ENCODE results near the gene NAIF1. TPM values are rescaled to one million over a fixed set of nuclear protein-coding genes. Genes with fewer than 3 reads are reported as not detected.
"Not testable (repeated sequence)": the region's sequence is repeated elsewhere in the genome, so short reads cannot be mapped to it uniquely, and the experiment has no call there.

The NAIF1 gene
- 10 to 100 TPM; 12.0 to 14.1 TPM for total RNA-seq

GRCh38 chr9:128066713-128067644 is at the start of gene NAIF1:
Gene NAIF1 (minus strand): TSS chr9:128067320. CDS start chr9:128067101, 219 bp downstream.
- CTCF ChIA-PET: interaction anchor here (1.0 to 4.2 kb wide), 8 partner anchors 18 to 124 kb away, joined by 3 to 28 read pairs (median 4); no protein-coding TSS in a partner anchor
- POLR2A ChIA-PET: interaction anchor here (0.6 to 3.7 kb wide), 30 partner anchors 9 to 511 kb away, joined by 3 to 31 read pairs (median 4); partner anchors contain the start of gene CDK9
- Mint-ChIP-seq H3K9me3 (no peaks in the 10 kb centered on the region), H3K27ac (peak within 1 kb of the TSS; percentile 74), H3K36me3 (ENCODE audit: low read depth) (peaks cover 32% of the 10 kb centered on the region), H3K27me3 (no peaks in the 10 kb centered on the region), H3K4me3 (peak within 1 kb of the TSS; percentile 97), H3K4me1 (peaks cover 55% of the 10 kb centered on the region)
- DNase-seq: peak; percentile 98

- Mint-ChIP-seq H3K27ac (no peak overlapping the region), H3K27me3 (no peaks in the 10 kb centered on the region), H3K36me3 (ENCODE audit: low read depth) (peaks cover 4% of the 10 kb centered on the region), H3K4me3 (no peak overlapping the region), H3K9me3 (no peaks in the 10 kb centered on the region), H3K4me1 (peaks cover 6% of the 10 kb centered on the region)
- ChIA-PET POLR2A (interaction anchor here (0.9 to 1.2 kb wide), 3 partner anchors 12 to 173 kb away, joined by 3 to 4 read pairs (median 4); no protein-coding TSS in a partner anchor), CTCF (interaction anchor here (0.9 to 2.8 kb wide), 8 partner anchors 9 to 174 kb away, joined by 3 to 22 read pairs (median 4); no protein-coding TSS in a partner anchor)
- DNase-seq: no peak
Observed at GRCh38 chr9:128116104-128117083, 49.3 kb upstream of the NAIF1 start.

GRCh38 chr9:128115187-128116103 is 48.3 kb upstream of the NAIF1 start:
- Mint-ChIP-seq H3K27me3 (no peaks in the 10 kb centered on the region), H3K4me3 (no peak overlapping the region), H3K4me1 (peaks cover 6% of the 10 kb centered on the region), H3K36me3 (ENCODE audit: low read depth) (peaks cover 4% of the 10 kb centered on the region), H3K27ac (no peak overlapping the region), H3K9me3 (no peaks in the 10 kb centered on the region)
- DNase-seq: no peak
- CTCF ChIA-PET: interaction anchor here (1.0 to 2.8 kb wide), 7 partner anchors 10 to 173 kb away, joined by 3 to 22 read pairs (median 3); no protein-coding TSS in a partner anchor
- POLR2A ChIA-PET: interaction anchor here (0.9 to 1.2 kb wide), 3 partner anchors 11 to 172 kb away, joined by 3 to 4 read pairs (median 4); no protein-coding TSS in a partner anchor

- DNase-seq: no peak
- Mint-ChIP-seq H3K36me3 (ENCODE audit: low read depth) (peaks cover 8% of the 10 kb centered on the region), H3K4me1 (peaks cover 6% of the 10 kb centered on the region), H3K27ac (no peak overlapping the region), H3K9me3 (no peaks in the 10 kb centered on the region), H3K27me3 (no peaks in the 10 kb centered on the region), H3K4me3 (no peak overlapping the region)
- ChIA-PET CTCF (interaction anchor here (0.8 to 1.5 kb wide), 4 partner anchors 11 to 171 kb away, joined by 3 to 4 read pairs (median 3); no protein-coding TSS in a partner anchor), POLR2A (interaction anchor here (1.3 kb wide), 1 partner anchor 14 kb away, joined by 6 read pairs; no protein-coding TSS in a partner anchor)
Observed at GRCh38 chr9:128114326-128115186, 47.4 kb upstream of the NAIF1 start.

- Mint-ChIP-seq H3K9me3 (no peaks in the 10 kb centered on the region), H3K4me1 (peaks cover 6% of the 10 kb centered on the region), H3K4me3 (no peak overlapping the region), H3K27ac (no peak overlapping the region), H3K36me3 (ENCODE audit: low read depth) (peaks cover 13% of the 10 kb centered on the region), H3K27me3 (no peaks in the 10 kb centered on the region)
- ChIA-PET POLR2A (interaction anchor here (1.3 kb wide), 1 partner anchor 13 kb away, joined by 6 read pairs; no protein-coding TSS in a partner anchor), CTCF (interaction anchor here (0.8 to 1.5 kb wide), 4 partner anchors 12 to 170 kb away, joined by 3 to 4 read pairs (median 3); no protein-coding TSS in a partner anchor)
- no peak for DNase-seq
Observed at GRCh38 chr9:128113526-128114325, 46.6 kb upstream of the NAIF1 start.

- H3K27ac Mint-ChIP-seq, H3K4me1 Mint-ChIP-seq, CTCF ChIA-PET, DNase-seq, H3K9me3 Mint-ChIP-seq, POLR2A ChIA-PET, H3K27me3 Mint-ChIP-seq, H3K4me3 Mint-ChIP-seq: not testable (repeated sequence)
- peaks cover 26% of the 10 kb centered on the region for H3K36me3 Mint-ChIP-seq (ENCODE audit: low read depth)
Observed at GRCh38 chr9:128111726-128112125, 44.6 kb upstream of the NAIF1 start.

GRCh38 chr9:128109050-128109709 is 42.1 kb upstream of the NAIF1 start:
- Mint-ChIP-seq H3K4me3 (no peak overlapping the region), H3K4me1 (peaks cover 3% of the 10 kb centered on the region), H3K27me3 (no peaks in the 10 kb centered on the region), H3K36me3 (ENCODE audit: low read depth) (peaks cover 37% of the 10 kb centered on the region), H3K27ac (no peak overlapping the region), H3K9me3 (no peaks in the 10 kb centered on the region)
- no peak for DNase-seq
- ChIA-PET CTCF (no interaction called here), POLR2A (interaction anchor here (1.2 kb wide), 1 partner anchor 9 kb away, joined by 4 read pairs; no protein-coding TSS in a partner anchor)

- CTCF ChIA-PET: interaction anchor here (0.6 to 1.2 kb wide), 2 partner anchors 9 to 26 kb away, joined by 3 to 4 read pairs; no protein-coding TSS in a partner anchor
- Mint-ChIP-seq H3K9me3 (no peaks in the 10 kb centered on the region), H3K36me3 (ENCODE audit: low read depth) (peaks cover 44% of the 10 kb centered on the region), H3K4me1 (peaks cover 8% of the 10 kb centered on the region), H3K4me3 (no peak overlapping the region), H3K27ac (no peak overlapping the region), H3K27me3 (no peaks in the 10 kb centered on the region)
- DNase-seq: no peak
- POLR2A ChIA-PET: interaction anchor here (0.6 to 1.2 kb wide), 3 partner anchors 9 to 51 kb away, joined by 3 to 4 read pairs (median 3); partner anchors contain the start of gene BBLN
Observed at GRCh38 chr9:128108269-128109049, 41.3 kb upstream of the NAIF1 start.

- peaks cover 51% of the 10 kb centered on the region for H3K36me3 Mint-ChIP-seq (ENCODE audit: low read depth)
Observed at GRCh38 chr9:128107468-128108268, 40.5 kb upstream of the NAIF1 start.

More at GRCh38 chr9:128107468-128108268, 40.5 kb upstream of the NAIF1 start:
- peaks cover 15% of the 10 kb centered on the region for H3K4me1 Mint-ChIP-seq
- ChIA-PET CTCF (interaction anchor here (0.6 to 1.2 kb wide), 3 partner anchors 10 to 25 kb away, joined by 3 to 4 read pairs (median 3); no protein-coding TSS in a partner anchor), POLR2A (interaction anchor here (0.6 to 1.2 kb wide), 3 partner anchors 8 to 52 kb away, joined by 3 to 4 read pairs (median 3); partner anchors contain the start of gene BBLN)
- H3K27ac Mint-ChIP-seq: no peak overlapping the region
- no peaks in the 10 kb centered on the region for H3K27me3 Mint-ChIP-seq
- no peaks in the 10 kb centered on the region for H3K9me3 Mint-ChIP-seq
- DNase-seq: no peak
- H3K4me3 Mint-ChIP-seq: no peak overlapping the region

Data from activated CD4-positive, alpha-beta memory T cell treated with anti-CD3 and anti-CD28 coated beads, Interleukin-2, amount 10 ng/mL, durations not matched to agents 7 days and 5 days (primary cell).